AG04450 (cell line): ENCODE data around the gene ZNF106. TPM values are rescaled to one million over a fixed set of nuclear protein-coding genes. Genes with fewer than 3 reads are reported as not detected.
A peak's percentile ranks its signal among the peaks of the same experiment; 100 is the strongest.

Source experiments
- CTCF ChIA-PET: fragments of 300-600, 350-600 bp; formaldehyde crosslinking; extraction: SDS; loops from one replicate; lab custom pipeline; 2022; ENCODE audit warnings: antibody characterized with exemption, inconsistent platforms; lab: Charles Lee
- POLR2A ChIA-PET: fragments of 350-600 bp; formaldehyde crosslinking; extraction: SDS; loops from one replicate; lab custom pipeline; 2021; ENCODE audit warnings: antibody characterized with exemption, inconsistent platforms; lab: Yijun Ruan, JAX
- DNase-seq: peaks from one replicate; pipeline ENCODE4 v3.0.0-alpha.2; 2011; ENCODE audit warnings: low read depth, low spot score
- H3K27ac ChIP-seq: one replicate; pipeline ENCODE4 v1.5.1; 2012; ENCODE audit warnings: low read depth, low read length, control low read depth
- H3K27me3 ChIP-seq: one replicate; pipeline ENCODE4 v1.6.0; 2012; ENCODE audit warnings: low read length; ENCODE audit not compliant: control insufficient read depth, insufficient read depth
- H3K4me3 ChIP-seq: 2 replicates; pipeline ENCODE4 v1.5.1; 2011; ENCODE audit warnings: mild to moderate bottlenecking, low read depth, low read length, control low read depth
- H3K9me3 ChIP-seq: 2 replicates; pipeline ENCODE4 v1.5.1; 2012; ENCODE audit warnings: low read length; ENCODE audit not compliant: control insufficient read depth, insufficient read depth
- polyA plus RNA-seq: library from polyadenylated mRNA; depleted of rRNA; stranded (reverse); fragments of >200 nt; gene quantifications from 2 replicates; pipeline ENCODE4 v1.2.3, GENCODE V29; 2011
- TF ChIP-seq, protein P1 (sequence below): IDR thresholded peaks from 2 replicates; pipeline ENCODE4 v1.5.1; 2011; ENCODE audit warnings: low read depth, low read length, control low read depth, inconsistent platforms

ZNF106 gene
- polyA plus RNA-seq, 1 experiment: 67.4 TPM

DNA sequence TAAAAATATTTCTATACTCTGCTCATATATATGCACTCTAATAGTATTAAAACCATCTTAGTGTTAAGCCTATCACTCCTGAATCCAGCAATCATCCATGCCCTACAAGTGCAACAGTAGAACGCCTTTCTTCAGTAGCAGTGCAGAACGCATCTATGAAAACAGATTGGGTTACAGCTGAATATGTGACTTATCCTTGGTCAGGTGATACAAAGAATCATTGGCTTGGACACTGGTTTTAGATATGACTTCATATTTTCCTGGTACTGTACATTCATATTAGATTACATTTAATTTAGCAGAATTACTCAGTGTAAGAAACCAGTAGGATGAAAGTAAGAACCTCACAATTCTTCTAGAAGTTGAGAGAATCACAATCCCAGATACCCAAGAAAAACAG, 43.3 kb downstream of the ZNF106 start:
- POLR2A ChIA-PET: no interaction called here
- TF ChIP-seq, protein P1, sequence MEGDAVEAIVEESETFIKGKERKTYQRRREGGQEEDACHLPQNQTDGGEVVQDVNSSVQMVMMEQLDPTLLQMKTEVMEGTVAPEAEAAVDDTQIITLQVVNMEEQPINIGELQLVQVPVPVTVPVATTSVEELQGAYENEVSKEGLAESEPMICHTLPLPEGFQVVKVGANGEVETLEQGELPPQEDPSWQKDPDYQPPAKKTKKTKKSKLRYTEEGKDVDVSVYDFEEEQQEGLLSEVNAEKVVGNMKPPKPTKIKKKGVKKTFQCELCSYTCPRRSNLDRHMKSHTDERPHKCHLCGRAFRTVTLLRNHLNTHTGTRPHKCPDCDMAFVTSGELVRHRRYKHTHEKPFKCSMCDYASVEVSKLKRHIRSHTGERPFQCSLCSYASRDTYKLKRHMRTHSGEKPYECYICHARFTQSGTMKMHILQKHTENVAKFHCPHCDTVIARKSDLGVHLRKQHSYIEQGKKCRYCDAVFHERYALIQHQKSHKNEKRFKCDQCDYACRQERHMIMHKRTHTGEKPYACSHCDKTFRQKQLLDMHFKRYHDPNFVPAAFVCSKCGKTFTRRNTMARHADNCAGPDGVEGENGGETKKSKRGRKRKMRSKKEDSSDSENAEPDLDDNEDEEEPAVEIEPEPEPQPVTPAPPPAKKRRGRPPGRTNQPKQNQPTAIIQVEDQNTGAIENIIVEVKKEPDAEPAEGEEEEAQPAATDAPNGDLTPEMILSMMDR: no peak
- Histone ChIP-seq H3K27me3 (no peaks in the 10 kb centered on the region), H3K27ac (no peak overlapping the region), H3K9me3 (no peaks in the 10 kb centered on the region), H3K4me3 (no peak overlapping the region)
- no peak for DNase-seq
- CTCF ChIA-PET: no interaction called here

DNA sequence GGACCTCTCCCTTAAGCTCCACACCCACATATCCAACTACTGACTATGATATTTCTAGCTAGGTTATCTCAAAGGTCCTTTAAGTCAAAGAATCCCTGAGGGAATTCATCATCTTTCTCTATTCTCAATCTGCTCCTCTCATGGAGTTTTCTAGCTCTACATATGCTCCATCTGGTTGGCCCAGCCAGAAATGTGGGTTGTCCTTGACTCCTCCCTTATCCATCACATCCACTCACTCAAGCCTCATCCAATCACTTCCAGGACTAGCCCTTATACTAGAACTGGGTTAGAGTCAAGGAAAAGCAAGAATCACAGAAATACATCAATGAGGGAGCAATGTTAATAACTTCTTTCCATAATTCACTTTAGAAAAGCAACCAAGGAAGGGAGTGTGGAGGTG, 45.4 kb downstream of the ZNF106 start:
- no peaks in the 10 kb centered on the region for H3K27me3 ChIP-seq
- no peak overlapping the region for H3K27ac ChIP-seq
- H3K9me3 ChIP-seq: no peaks in the 10 kb centered on the region
- TF ChIP-seq, protein P1: no peak
- no peak overlapping the region for H3K4me3 ChIP-seq
- ChIA-PET CTCF (no interaction called here), POLR2A (no interaction called here)
- no peak for DNase-seq

DNA sequence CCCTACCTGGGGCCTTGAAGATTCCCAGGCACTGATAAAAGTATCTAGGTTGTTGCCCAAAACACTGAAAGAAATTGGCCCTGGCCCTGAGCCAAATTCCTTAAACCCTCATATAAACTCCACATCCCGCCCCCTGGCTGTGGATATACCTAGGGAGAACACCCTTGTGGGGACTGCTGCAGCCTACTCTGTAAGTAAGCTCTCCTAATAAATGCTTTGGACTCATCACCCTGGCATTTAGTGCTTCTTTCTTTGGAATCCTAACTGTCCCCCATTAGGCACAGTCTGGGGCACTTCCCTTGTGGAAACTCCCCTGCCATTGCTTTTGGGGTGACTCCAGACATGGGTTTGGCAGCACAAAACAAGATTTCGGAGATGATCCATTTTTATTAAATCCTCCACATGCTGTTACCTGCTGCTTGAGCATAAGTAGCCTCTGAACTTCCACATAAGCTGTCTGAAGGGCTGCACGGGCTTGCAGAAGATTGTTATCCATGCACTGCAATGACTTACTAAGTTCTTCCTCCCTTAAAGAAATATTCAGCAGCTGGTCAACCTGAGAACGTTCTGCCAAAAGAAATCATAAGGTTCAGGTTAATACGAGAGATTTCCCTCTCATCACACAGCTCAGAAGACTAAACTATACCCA, 46.4 kb downstream of the ZNF106 start:
- POLR2A ChIA-PET: interaction anchor here (0.5 to 1.2 kb wide), 2 partner anchors 13 to 126 kb away, joined by 4 read pairs; no protein-coding TSS in a partner anchor
- no peak overlapping the region for H3K27ac ChIP-seq
- DNase-seq: no peak
- H3K27me3 ChIP-seq: no peaks in the 10 kb centered on the region
- no peak overlapping the region for H3K4me3 ChIP-seq
- CTCF ChIA-PET: no interaction called here
- TF ChIP-seq, protein P1: peak; percentile 14; the same call in 1 of the 2 replicates
- no peaks in the 10 kb centered on the region for H3K9me3 ChIP-seq

DNA sequence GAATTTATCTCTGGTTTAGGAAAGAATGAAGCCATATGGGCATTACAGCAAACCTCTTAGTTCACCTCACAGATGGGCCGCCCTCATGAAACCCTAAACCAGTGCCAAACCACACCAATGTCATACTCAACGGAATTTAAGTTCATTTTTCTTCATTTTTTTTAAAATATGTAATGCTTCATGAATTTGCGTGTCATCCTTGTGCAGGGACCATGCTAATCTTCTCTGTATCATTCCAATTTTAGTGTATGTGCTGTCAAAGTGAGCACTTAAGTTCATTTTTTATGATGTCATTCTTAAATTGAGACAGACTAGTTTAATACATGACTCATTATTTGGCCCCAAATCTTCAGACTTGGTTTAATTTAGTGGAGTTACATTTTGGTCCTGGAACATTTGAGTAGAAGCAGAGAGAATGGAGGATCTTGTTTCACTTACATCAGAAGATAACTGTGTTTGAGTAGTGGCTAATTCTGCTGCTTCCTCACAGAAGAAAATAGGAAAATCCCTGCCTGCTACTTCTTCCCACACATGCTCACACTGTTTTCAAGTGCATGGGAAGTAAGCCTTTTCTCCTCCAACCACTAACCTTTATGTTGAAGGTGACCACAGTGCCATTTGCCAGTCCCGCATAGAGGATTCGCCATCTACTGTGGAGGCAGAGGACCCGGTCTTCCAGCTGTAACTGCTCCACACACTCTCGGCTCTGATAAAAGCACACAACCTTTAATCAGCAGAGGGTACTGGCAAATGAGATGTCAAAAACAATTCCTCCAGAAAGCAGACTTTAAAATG, 63.3 kb downstream of the ZNF106 start:
- no peak overlapping the region for H3K4me3 ChIP-seq
- DNase-seq: peak; percentile 67

More for the DNA sequence above, 63.3 kb downstream of the ZNF106 start:
- Histone ChIP-seq H3K27ac (peak overlapping the region; percentile 80), H3K27me3 (no peaks in the 10 kb centered on the region), H3K9me3 (no peaks in the 10 kb centered on the region)
- ChIA-PET CTCF (no interaction called here), POLR2A (no interaction called here)
- TF ChIP-seq, protein P1: no peak
